HL-60/S4 treated with retinoic acid at 250 ng/mL for 4 days and 3 days (cell line): ENCODE measurements around the gene SAMHD1.
"Not testable (repeated sequence)": the region's sequence is repeated elsewhere in the genome, so short reads cannot be mapped to it uniquely, and the experiment has no call there.

Source experiments
- in situ Hi-C: fragments of 300-500 bp; cut with MboI; formaldehyde crosslinking; loops from 2 replicates; pipeline ENCODE4 v1.7.0; 2022; ENCODE audit warnings: low sequenced_read_pairs

The SAMHD1 gene

GRCh38 chr20:36917943-36918342 lies 33.6 kb downstream of the SAMHD1 start:
- in situ Hi-C loops: no loop called here

- in situ Hi-C loops: no loop called here
These were observed 34.3 kb downstream of the SAMHD1 start for GRCh38 chr20:36917240-36917639.

- in situ Hi-C loops: no loop called here
These were observed 35.3 kb downstream of the SAMHD1 start for GRCh38 chr20:36916199-36916598.

GRCh38 chr20:36908603-36909002 lies 42.9 kb downstream of the SAMHD1 start:
- in situ Hi-C loops: no loop called here

GRCh38 chr20:36906086-36906485 lies 45.4 kb downstream of the SAMHD1 start:
- in situ Hi-C loops: not testable (repeated sequence)

DNA sequence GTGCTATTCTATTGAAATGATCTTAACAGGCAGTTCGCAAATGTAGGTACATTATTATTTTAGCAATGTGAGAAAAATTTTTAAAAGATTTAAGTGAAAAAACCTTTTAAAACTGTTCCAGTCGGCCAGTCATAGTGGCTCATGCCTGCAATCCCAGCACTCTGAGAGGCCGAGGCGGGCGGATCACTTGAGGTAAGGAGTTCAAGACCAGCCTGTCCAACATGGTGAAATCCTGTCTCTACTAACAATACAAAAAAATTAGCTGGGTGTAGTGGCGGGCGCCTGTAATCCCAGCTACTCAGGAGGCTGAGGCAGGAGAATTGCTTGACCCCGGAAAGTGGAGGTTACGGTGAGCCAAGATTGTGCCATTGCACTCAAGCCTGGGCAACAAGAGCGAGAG lies 45.9 kb downstream of the SAMHD1 start:
- in situ Hi-C loops: not testable (repeated sequence)

DNA sequence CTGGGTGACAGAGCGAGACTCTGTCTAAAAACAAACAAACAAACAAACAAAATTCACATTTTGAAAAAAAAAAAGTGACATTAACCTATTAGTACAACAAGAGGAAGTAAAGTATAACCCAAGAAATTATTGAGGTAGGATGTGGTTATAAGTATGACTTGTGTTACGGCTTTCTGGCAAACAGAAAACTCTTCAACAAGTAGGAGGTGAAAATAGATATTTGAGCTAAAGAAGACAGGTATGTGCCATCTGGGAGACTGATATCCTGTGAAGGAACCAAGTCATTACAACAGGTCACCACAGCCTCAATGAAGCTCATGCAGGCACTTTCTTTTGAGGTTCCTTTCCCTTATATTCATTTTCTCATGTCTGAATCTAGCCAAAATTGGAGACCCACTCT lies 46.8 kb downstream of the SAMHD1 start:
- in situ Hi-C loops: no loop called here

DNA sequence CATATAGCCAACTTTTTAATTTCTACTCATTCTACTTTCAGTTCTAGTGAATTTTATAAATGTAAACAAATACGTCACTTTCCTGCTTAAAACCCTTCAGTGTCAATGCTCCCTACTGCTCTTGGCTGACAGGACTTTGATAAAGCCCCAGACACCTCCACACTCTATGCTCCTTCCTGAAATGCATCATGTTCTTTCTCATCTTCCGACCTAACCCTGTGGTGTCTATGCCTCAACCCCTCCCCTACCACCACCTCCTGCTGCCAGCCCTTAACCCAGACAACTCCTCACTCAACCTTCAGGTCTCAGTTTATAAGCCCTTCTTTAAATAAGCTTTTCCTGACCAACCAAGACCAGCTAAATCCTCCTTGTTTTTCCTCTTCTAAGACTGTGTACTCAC lies 56.5 kb downstream of the SAMHD1 start:
- in situ Hi-C loops: loop anchor here (25.0 kb wide), 1 partner anchor 683 kb away; no protein-coding TSS in a partner anchor

DNA sequence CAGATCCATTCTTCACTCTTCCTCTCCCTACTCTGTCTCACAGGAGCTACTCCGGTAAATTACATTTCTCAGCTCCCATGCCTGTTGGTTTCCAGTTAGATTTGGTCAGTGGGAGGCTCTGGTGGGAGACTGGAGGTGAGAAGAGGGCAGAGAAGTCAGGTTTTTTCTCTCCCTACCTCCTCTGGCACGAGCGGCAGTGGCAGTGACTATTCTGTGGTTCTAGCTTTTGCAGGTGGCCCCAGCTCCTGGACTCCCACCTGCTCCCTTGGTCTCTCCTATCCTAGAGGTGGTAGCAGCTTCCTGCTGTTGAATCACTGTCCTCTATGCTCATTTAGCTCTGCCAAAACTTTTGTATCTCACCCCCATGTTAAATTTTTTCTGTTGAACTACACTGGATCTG lies 57.7 kb downstream of the SAMHD1 start:
- in situ Hi-C loops: loop anchor here (25.0 kb wide), 1 partner anchor 682 kb away; no protein-coding TSS in a partner anchor

DNA sequence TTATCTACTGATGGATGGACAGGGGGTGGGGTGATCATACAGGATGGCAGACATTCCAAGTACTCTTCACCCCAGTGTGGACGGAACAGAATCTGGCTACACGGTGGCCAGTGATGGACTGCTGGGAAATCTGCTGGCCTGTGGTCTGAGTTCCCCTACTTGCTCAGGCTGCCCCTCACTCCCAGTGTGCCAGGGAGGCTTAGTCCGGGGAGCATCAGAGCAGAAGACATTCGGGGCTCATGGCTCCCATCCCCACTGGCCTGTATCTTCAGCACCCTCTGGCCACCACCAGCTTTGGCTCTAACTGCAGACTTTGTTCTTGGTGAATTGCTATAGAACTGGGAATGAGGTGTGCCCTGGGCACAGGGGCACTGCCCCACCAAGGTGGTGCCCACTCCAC lies 60.3 kb downstream of the SAMHD1 start:
- in situ Hi-C loops: loop anchor here (25.0 kb wide), 1 partner anchor 679 kb away; no protein-coding TSS in a partner anchor

DNA sequence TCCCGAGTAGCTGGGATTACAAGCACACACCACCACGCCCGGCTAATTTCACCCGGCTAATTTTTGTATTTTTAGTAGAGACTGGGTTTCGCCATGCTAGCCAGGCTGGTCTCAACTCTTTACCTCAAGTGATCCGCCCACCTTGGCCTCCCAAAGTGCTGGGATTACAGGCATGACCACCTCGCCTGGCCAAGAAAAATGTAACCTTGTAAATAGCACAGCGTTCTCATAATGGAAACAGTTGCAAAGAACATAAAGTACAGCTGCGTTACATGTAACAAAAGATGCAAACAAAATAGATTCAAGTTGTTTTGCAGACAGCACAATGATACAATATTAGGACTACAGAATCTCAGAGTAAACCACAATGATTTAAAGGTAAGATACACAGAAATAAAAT lies 60.9 kb downstream of the SAMHD1 start:
- in situ Hi-C loops: loop anchor here (25.0 kb wide), 1 partner anchor 678 kb away; no protein-coding TSS in a partner anchor

DNA sequence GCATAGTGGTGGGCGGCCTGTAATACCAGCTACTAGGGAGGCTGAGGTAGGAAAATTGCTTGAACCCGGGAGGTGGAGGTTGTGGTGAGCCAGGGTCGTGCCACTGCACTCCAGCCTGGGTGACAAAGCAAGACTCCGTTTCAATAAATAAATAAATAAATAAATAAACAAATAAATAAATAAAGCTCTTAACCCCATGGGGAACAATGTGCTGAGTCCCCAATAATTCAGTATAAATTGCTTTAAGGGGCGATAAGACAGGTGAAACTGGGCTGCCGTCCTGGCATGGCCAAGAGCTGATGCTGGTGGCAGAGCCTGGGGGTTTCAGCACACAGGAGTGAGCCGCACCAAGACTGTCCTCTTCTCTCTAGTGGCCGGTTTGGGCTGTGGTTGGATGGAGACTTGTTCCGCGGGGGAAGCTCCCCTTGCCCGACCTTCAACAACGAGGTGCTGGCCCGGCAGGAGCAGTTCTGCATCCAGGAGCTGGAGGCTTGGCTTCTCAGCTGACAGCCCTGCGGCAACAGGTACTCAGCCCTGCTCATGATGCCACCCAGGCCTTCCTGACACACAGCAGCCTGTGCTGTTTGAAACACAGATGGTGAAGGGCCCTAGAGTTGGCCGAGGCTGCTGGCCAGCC lies 62.5 kb downstream of the SAMHD1 start:
- in situ Hi-C loops: loop anchor here (25.0 kb wide), 1 partner anchor 677 kb away; no protein-coding TSS in a partner anchor

DNA sequence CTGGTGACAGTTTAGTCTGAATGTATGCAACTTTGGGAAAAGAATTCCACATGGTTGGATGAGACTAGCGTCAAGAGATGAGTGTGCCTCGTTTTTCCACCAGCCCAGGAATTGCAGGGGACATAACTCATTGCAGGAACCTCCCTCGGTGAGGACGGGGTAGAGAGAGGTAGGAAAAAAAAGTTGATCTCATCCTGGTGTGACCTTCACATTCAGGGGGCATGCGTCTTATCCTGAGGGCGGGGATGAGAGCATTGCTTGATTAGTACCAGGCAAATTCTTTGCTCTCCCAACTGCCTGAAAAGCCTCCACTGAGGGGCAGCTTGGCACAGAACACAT lies 63.8 kb downstream of the SAMHD1 start:
- in situ Hi-C loops: loop anchor here (25.0 kb wide), 1 partner anchor 675 kb away; no protein-coding TSS in a partner anchor

DNA sequence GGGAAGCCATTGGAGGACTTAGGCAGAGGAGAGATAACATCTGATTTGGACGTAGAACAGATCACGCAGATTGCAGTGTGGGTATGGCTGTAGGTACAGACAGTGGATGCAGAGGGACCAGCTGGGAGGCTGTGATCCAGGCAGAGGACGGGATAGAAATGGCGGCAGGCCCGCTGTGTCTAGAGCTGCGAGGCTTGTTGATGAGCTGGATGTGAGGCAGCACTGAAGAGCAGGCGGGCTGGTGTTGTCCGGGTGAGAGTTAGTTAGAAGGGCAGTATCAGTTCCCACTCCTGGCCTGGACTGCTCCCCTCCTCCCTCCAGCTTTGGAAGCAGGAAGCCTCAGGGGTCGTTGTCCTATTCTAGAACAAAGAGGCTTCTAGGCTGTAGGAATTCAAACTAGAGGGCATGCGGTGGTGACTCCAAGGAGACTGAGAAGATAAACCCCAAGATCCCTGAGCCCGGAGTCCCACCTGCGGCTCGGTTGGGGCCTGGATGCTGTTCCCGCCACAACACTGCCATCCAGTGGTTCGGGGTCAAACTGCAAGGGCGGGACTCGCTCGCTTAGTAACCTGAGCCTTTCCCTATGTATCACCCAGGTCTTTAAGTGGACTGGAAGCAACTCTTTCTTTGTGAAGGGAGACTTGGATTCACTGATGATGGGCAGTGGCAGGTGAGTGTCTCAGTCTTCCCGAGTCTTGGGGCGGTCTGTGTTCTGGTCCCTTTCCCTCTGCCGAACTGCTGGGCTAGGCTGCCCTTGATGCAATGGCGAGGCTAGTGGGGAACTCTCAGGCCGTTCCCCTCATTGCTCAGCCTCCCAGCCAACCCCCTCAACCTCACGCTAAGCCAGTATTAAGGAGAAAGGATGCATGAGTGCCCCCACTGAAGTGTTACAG lies 64.4 kb downstream of the SAMHD1 start:
- in situ Hi-C loops: loop anchor here (25.0 kb wide), 1 partner anchor 675 kb away; no protein-coding TSS in a partner anchor

- in situ Hi-C loops: loop anchor here (25.0 kb wide), 1 partner anchor 673 kb away; no protein-coding TSS in a partner anchor
These were observed 66.2 kb downstream of the SAMHD1 start for GRCh38 chr20:36885356-36885755.

- in situ Hi-C loops: loop anchor here (25.0 kb wide), 1 partner anchor 672 kb away; no protein-coding TSS in a partner anchor
These were observed 67.5 kb downstream of the SAMHD1 start for GRCh38 chr20:36883977-36884535.

DNA sequence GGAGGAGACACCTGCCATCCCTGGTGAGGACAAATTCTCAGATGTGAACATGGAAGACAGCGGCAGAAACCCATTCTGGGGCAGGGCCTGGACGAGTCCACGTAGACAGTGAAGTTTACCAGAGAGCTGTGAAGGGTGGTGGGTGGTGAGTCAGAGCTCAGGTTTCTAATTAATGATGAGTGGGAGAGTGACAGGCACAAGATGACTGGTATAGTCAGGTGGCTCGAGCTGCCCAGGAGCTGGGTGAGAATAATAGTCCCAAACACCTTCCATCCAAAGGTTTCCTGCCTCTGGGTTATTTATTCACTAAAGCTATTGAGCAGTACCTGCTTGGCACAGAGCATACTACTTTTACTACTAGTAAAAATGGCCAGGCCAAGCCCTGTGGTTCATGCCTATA lies 69.6 kb downstream of the SAMHD1 start:
- in situ Hi-C loops: loop anchor here (25.0 kb wide), 1 partner anchor 670 kb away; no protein-coding TSS in a partner anchor

DNA sequence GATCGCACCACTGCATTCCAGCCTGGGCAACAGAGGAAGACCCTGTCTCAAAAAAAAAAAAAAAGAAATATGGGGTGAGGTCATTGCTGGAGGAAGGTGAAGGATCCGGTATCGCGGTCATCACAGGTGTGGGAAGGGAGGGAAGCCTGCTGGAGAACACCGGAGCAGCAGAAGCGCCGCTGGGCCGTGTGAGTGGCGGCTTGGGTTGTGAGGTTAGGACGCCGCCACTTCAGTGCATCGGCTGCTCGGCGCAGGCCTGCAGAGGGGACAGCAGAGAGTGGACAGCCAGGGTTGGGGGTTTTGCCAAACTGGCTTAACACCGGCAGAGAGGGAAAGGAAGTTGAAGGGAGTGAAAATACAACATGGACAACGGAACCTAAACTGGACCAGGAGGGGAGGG lies 70.2 kb downstream of the SAMHD1 start:
- in situ Hi-C loops: loop anchor here (25.0 kb wide), 1 partner anchor 669 kb away; no protein-coding TSS in a partner anchor

GRCh38 chr20:36880741-36881250 lies 70.7 kb downstream of the SAMHD1 start:
- in situ Hi-C loops: loop anchor here (25.0 kb wide), 1 partner anchor 668 kb away; no protein-coding TSS in a partner anchor

DNA sequence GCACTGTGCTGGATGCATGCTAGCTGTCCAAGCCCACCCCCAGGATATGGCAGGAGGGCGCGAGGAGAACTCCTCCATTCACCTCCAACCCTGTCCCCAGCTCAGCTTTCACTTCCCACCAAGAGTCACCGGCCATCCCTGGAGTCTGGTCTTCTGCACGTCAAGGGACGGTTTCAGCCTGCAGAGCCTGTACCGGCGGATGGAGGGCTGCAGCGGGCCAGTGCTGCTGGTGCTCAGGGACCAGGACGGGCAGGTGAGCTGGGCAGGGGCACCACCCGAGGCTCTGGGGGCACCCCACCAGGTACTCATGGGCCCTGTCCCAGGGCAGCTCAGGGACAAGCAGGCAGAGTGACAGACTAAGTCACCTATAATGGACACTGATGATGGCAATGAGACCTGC lies 72.6 kb downstream of the SAMHD1 start:
- in situ Hi-C loops: loop anchor here (25.0 kb wide), 1 partner anchor 667 kb away; no protein-coding TSS in a partner anchor

- in situ Hi-C loops: loop anchor here (25.0 kb wide), 1 partner anchor 664 kb away; no protein-coding TSS in a partner anchor
These were observed 75.1 kb downstream of the SAMHD1 start for GRCh38 chr20:36876473-36876833.
